ENCODE data around the gene DHRS3.

- TF ChIP-seq CTCF (optimal IDR thresholded peaks at IDR 0.05 in 1 of 3, IDR thresholded peaks at IDR 0.05 in 1 of 3, conservative IDR thresholded peaks at IDR 0.05 in 1 of 3; ENCODE audit: extremely low read depth in 1 of 3, insufficient read depth in 2 of 3, low read length in 3 of 3) (no peak), EZH2 (IDR thresholded peaks at IDR 0.05; ENCODE audit: low read length) (no peak)
Observed at GRCh38 chr1:12640237-12640957, 22.4 kb upstream of the DHRS3 start.

All from keratinocyte (primary cell).